Astrocyte (in vitro differentiated cells and primary cell): ENCODE results near the gene MKI67. TPM values are rescaled to one million over a fixed set of nuclear protein-coding genes. Genes with fewer than 3 reads are reported as not detected.

Source experiments
- DNase-seq: peaks from one replicate; pipeline ENCODE4 v3.0.0-alpha.2; 2010; ENCODE audit warnings: low read depth
- FAIRE-seq: peaks from 2 replicates; lab custom pipeline; 2011; peaks lifted over from hg19 to GRCh38; lab: Jason Lieb, UNC
- H2AFZ ChIP-seq: 2 replicates; pipeline ENCODE4 v1.6.0; 2012; ENCODE audit warnings: low read depth, low read length, inconsistent platforms
- H3K27ac ChIP-seq: 2 replicates; pipeline ENCODE4 v1.5.1; 2011; ENCODE audit warnings: low read depth, low read length, inconsistent platforms
- H3K27me3 ChIP-seq: 2 replicates; pipeline ENCODE4 v1.6.0; 2011; ENCODE audit warnings: low read length, inconsistent platforms; ENCODE audit not compliant: insufficient read depth
- H3K36me3 ChIP-seq: 2 replicates; pipeline ENCODE4 v1.5.1; 2011; ENCODE audit warnings: low read length, inconsistent platforms; ENCODE audit not compliant: insufficient read depth
- H3K4me1 ChIP-seq: 2 replicates; pipeline ENCODE4 v1.5.1; 2011; ENCODE audit warnings: low read length, inconsistent platforms; ENCODE audit not compliant: insufficient read depth
- H3K4me2 ChIP-seq: 2 replicates; pipeline ENCODE4 v1.6.0; 2012; ENCODE audit warnings: low read length, inconsistent platforms
- H3K4me3 ChIP-seq: 2 replicates; pipeline ENCODE4 v1.5.1; 2011; ENCODE audit warnings: low read depth, mild to moderate bottlenecking, low read length, inconsistent platforms; ENCODE audit not compliant: insufficient read depth
- H3K79me2 ChIP-seq: 2 replicates; pipeline ENCODE4 v1.6.0; 2012; ENCODE audit warnings: mild to moderate bottlenecking, low read length, inconsistent platforms; ENCODE audit not compliant: insufficient read depth
- H3K9ac ChIP-seq: 2 replicates; pipeline ENCODE4 v1.6.0; 2012; ENCODE audit warnings: mild to moderate bottlenecking, low read length, inconsistent platforms
- H3K9me3 ChIP-seq: 2 replicates; pipeline ENCODE4 v1.5.1; 2012; ENCODE audit warnings: low read depth, mild to moderate bottlenecking, low read length, inconsistent platforms; ENCODE audit not compliant: insufficient read depth
- H4K20me1 ChIP-seq: 2 replicates; pipeline ENCODE4 v1.6.0; 2012; ENCODE audit warnings: low read length, inconsistent platforms; ENCODE audit not compliant: insufficient read depth
- H3K27ac Mint-ChIP-seq: one replicate; pipeline ENCODE4 v1.8.0; 2021; ENCODE audit warnings: mild to moderate bottlenecking, mixed read lengths; ENCODE audit not compliant: unreplicated experiment
- H3K27me3 Mint-ChIP-seq: one replicate; pipeline ENCODE4 v1.8.0; 2021; ENCODE audit warnings: low read depth, mixed read lengths; ENCODE audit not compliant: unreplicated experiment
- H3K36me3 Mint-ChIP-seq: one replicate; pipeline ENCODE4 v1.8.0; 2021; ENCODE audit warnings: low read depth, mixed read lengths; ENCODE audit not compliant: unreplicated experiment
- H3K4me1 Mint-ChIP-seq: one replicate; pipeline ENCODE4 v1.8.0; 2021; ENCODE audit warnings: low read depth, mixed read lengths; ENCODE audit not compliant: unreplicated experiment
- H3K4me3 Mint-ChIP-seq: one replicate; pipeline ENCODE4 v1.8.0; 2021; ENCODE audit warnings: mild to moderate bottlenecking, moderate library complexity, mixed read lengths; ENCODE audit not compliant: unreplicated experiment
- H3K9me3 Mint-ChIP-seq: one replicate; pipeline ENCODE4 v1.8.0; 2021; ENCODE audit warnings: mild to moderate bottlenecking, mixed read lengths; ENCODE audit not compliant: unreplicated experiment
- EZH2 ChIP-seq: IDR thresholded peaks from 2 replicates; pipeline ENCODE4 v1.6.1; 2012; ENCODE audit warnings: mild to moderate bottlenecking, low read length, inconsistent platforms; ENCODE audit not compliant: insufficient read depth
- total RNA-seq: library from RNA; stranded (reverse); gene quantifications from 2 replicates; pipeline ENCODE4 v1.2.1, GENCODE V29; 2021
- TF ChIP-seq, protein P1 (sequence below): IDR thresholded peaks from 2 replicates; pipeline ENCODE4 v1.5.1; 2011; ENCODE audit warnings: low read depth, mild to moderate bottlenecking, inconsistent platforms, low read length, moderate library complexity; ENCODE audit not compliant: insufficient read depth

The MKI67 gene
- total RNA-seq, 1 donor from 2014 or later: 4.6 TPM

DNA sequence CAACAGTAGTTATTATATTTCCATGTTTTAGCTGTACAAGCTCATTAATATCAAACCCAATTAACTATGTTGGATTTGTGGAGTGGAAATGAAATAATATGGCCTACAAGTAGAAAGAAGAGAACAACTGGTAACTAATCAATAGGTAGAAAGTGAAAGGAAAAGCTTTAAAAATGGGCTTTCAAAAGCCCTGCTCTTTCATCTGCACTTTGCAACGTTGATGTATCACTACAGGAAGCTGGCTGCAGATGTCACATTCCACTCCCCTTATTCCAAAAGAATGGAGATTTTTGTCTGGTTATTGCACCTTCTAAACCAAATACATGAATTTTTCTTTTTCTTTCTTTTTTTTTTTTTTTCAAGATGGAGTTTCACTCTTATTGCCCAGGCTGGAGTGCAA is 11.7 kb upstream of the MKI67 start:
- TF ChIP-seq EZH2: no peak
- TF ChIP-seq, protein P1, sequence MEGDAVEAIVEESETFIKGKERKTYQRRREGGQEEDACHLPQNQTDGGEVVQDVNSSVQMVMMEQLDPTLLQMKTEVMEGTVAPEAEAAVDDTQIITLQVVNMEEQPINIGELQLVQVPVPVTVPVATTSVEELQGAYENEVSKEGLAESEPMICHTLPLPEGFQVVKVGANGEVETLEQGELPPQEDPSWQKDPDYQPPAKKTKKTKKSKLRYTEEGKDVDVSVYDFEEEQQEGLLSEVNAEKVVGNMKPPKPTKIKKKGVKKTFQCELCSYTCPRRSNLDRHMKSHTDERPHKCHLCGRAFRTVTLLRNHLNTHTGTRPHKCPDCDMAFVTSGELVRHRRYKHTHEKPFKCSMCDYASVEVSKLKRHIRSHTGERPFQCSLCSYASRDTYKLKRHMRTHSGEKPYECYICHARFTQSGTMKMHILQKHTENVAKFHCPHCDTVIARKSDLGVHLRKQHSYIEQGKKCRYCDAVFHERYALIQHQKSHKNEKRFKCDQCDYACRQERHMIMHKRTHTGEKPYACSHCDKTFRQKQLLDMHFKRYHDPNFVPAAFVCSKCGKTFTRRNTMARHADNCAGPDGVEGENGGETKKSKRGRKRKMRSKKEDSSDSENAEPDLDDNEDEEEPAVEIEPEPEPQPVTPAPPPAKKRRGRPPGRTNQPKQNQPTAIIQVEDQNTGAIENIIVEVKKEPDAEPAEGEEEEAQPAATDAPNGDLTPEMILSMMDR: no peak

DNA sequence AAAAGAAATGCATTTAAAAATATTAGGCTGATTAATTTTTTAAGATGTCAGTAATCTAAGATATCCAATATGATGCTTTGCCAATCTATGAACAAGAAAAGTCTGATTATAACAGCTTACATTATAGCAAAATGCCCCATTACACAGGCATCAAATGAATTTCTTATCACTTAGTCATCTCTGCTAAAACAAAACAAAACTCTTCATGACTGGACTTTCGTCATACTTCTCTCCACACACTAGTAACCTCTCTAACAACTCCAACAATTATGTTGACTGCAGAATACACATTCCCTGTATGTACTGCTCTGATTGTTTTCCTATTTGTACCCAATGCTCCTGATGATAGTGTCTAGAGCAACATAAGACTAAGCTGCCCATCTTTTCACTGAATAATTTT is 3.8 kb upstream of the MKI67 start:
- peaks cover 4% of the 10 kb centered on the region for H3K27me3 Mint-ChIP-seq

More for the DNA sequence above, 11.7 kb upstream of the MKI67 start:
- Histone ChIP-seq H3K9ac (no peak overlapping the region), H3K9me3 (no peaks in the 10 kb centered on the region), H3K4me1 (no peaks in the 10 kb centered on the region), H3K36me3 (no peaks in the 10 kb centered on the region), H3K4me2 (no peak overlapping the region), H2AFZ (no peak overlapping the region), H3K4me3 (no peak overlapping the region), H3K27me3 (no peaks in the 10 kb centered on the region), H4K20me1 (no peaks in the 10 kb centered on the region), H3K79me2 (no peaks in the 10 kb centered on the region), H3K27ac (no peak overlapping the region)
- peaks cover 5% of the 10 kb centered on the region for H3K27me3 Mint-ChIP-seq
- no peaks in the 10 kb centered on the region for H3K4me1 Mint-ChIP-seq
- no peaks in the 10 kb centered on the region for H3K36me3 Mint-ChIP-seq
- H3K4me3 Mint-ChIP-seq: no peak overlapping the region
- FAIRE-seq: no peak
- H3K9me3 Mint-ChIP-seq: no peaks in the 10 kb centered on the region
- no peak overlapping the region for H3K27ac Mint-ChIP-seq
- peak; percentile 11 for DNase-seq

DNA sequence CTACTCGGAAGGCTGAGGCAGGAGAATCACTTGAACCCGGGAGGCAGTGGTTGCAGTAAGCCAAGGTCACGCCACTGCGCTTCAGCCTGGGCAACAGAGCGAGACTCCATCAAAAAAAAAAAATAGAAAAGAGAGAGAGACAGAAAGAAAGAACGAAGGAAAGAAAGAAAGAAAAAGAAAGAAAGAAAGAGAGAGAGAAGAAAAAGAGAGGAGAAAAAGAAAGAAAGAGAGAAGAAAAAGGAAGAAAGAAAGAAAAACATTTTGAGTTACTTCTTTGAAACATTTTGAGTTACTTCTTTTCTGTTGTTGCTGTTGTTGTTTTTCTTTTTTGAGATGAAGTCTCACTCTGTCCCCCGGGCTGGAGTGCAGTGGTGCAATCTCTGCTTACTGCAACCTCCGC is 2.4 kb upstream of the MKI67 start:
- Histone ChIP-seq H3K4me3 (no peak overlapping the region), H3K27ac (no peak overlapping the region), H4K20me1 (no peaks in the 10 kb centered on the region), H3K4me1 (peaks cover 7% of the 10 kb centered on the region), H3K27me3 (no peaks in the 10 kb centered on the region), H3K36me3 (no peaks in the 10 kb centered on the region), H3K9ac (no peak overlapping the region), H3K4me2 (no peak overlapping the region), H3K9me3 (no peaks in the 10 kb centered on the region), H2AFZ (no peak overlapping the region), H3K79me2 (peaks cover 26% of the 10 kb centered on the region)
- TF ChIP-seq, protein P1: no peak
- TF ChIP-seq EZH2: no peak
- H3K4me3 Mint-ChIP-seq: no peak overlapping the region
- H3K9me3 Mint-ChIP-seq: no peaks in the 10 kb centered on the region
- H3K36me3 Mint-ChIP-seq: no peaks in the 10 kb centered on the region
- H3K4me1 Mint-ChIP-seq: peaks cover 8% of the 10 kb centered on the region
- H3K27ac Mint-ChIP-seq: no peak overlapping the region
- H3K27me3 Mint-ChIP-seq: peaks cover 9% of the 10 kb centered on the region
- no peak for FAIRE-seq
- DNase-seq: no peak

More for the DNA sequence above, 3.8 kb upstream of the MKI67 start:
- Histone ChIP-seq H3K27ac (no peak overlapping the region), H3K9me3 (no peaks in the 10 kb centered on the region), H4K20me1 (no peaks in the 10 kb centered on the region), H3K9ac (no peak overlapping the region), H3K36me3 (no peaks in the 10 kb centered on the region), H3K4me2 (no peak overlapping the region), H3K27me3 (no peaks in the 10 kb centered on the region), H3K4me3 (no peak overlapping the region), H3K4me1 (no peaks in the 10 kb centered on the region), H2AFZ (no peak overlapping the region), H3K79me2 (peaks cover 11% of the 10 kb centered on the region)
- Mint-ChIP-seq H3K36me3 (no peaks in the 10 kb centered on the region), H3K4me1 (peaks cover 8% of the 10 kb centered on the region), H3K9me3 (no peaks in the 10 kb centered on the region), H3K4me3 (no peak overlapping the region), H3K27ac (no peak overlapping the region)
- peak; percentile 56 for DNase-seq
- FAIRE-seq: peak; percentile 88
- TF ChIP-seq, protein P1: no peak
- TF ChIP-seq EZH2: no peak
